ENCODE measurements around the gene PET100. TPM values are rescaled to one million over a fixed set of nuclear protein-coding genes. Genes with fewer than 3 reads are reported as not detected.

Gene PET100
- total and polyA plus RNA-seq, 10 of the 15 experiments (the other 5 are each of a cell fraction or from before 2014, with no cell fraction given) = 47.0 to 462 (median 126) TPM

- TF ChIP-seq ESRRA (IDR thresholded peaks at IDR 0.05; ENCODE audit: low read length) = no peak
- TF ChIP-seq ETV6 (conservative IDR thresholded peaks at IDR 0.05 in 1 of 2, IDR thresholded peaks at IDR 0.05 in 1 of 2; ENCODE audit: borderline replicate concordance in 1 of 2, low read depth in 1 of 2) = no peak
- no peak for TF ChIP-seq TBL1XR1 (IDR thresholded peaks at IDR 0.05; ENCODE audit: low read depth, low read length)
- no peak for TF ChIP-seq ZNF384 (IDR thresholded peaks at IDR 0.05; ENCODE audit: borderline replicate concordance, low read depth, low read length)
- TF ChIP-seq NR2C1 (IDR thresholded peaks at IDR 0.05) = peak; percentile 23; the same call in 1 of the 2 replicates
- no peak for TF ChIP-seq USF2 (IDR thresholded peaks at IDR 0.05; ENCODE audit: borderline replicate concordance, low read depth, low read length)
- TF ChIP-seq TARDBP (IDR thresholded peaks at IDR 0.05; ENCODE audit: borderline replicate concordance) = no peak
- no peak for TF ChIP-seq SMAD5 (IDR thresholded peaks at IDR 0.05; ENCODE audit: low read depth)
- no peak for TF ChIP-seq CHD4 (IDR thresholded peaks at IDR 0.05)
- TF ChIP-seq MXI1 (IDR thresholded peaks at IDR 0.05; ENCODE audit: low read depth, low read length) = peak; percentile 18; the same call in 1 of the 2 replicates
- no peak for TF ChIP-seq CUX1 (IDR thresholded peaks at IDR 0.05; ENCODE audit: insufficient replicate concordance, low read depth, low read length)
- no peak for TF ChIP-seq CEBPB (IDR thresholded peaks at IDR 0.05; ENCODE audit: borderline replicate concordance in 1 of 2, low read depth in 2 of 2, low read length in 2 of 2)
- no peak for TF ChIP-seq CHD1 (IDR thresholded peaks at IDR 0.05; ENCODE audit: low read depth, low read length)
- TF ChIP-seq SIN3A (IDR thresholded peaks at IDR 0.05; ENCODE audit: low read depth, low read length) = 0 out of 2 replicates have a peak, but pooled peaks have one; percentile 32
- no peak for TF ChIP-seq PAX8 (IDR thresholded peaks at IDR 0.05)
- TF ChIP-seq SMC3 (IDR thresholded peaks at IDR 0.05; ENCODE audit: borderline replicate concordance, low read length) = peak; percentile 56
- no peak for TF ChIP-seq RCOR1 (conservative IDR thresholded peaks at IDR 0.05; ENCODE audit: low read depth, low read length)
- TF ChIP-seq ZNF207 (IDR thresholded peaks at IDR 0.05; ENCODE audit: borderline replicate concordance) = peak; percentile 97
- TF ChIP-seq SP1 (IDR thresholded peaks at IDR 0.05; ENCODE audit: low read depth, low read length) = peak; percentile 41
- TF ChIP-seq, protein P1, sequence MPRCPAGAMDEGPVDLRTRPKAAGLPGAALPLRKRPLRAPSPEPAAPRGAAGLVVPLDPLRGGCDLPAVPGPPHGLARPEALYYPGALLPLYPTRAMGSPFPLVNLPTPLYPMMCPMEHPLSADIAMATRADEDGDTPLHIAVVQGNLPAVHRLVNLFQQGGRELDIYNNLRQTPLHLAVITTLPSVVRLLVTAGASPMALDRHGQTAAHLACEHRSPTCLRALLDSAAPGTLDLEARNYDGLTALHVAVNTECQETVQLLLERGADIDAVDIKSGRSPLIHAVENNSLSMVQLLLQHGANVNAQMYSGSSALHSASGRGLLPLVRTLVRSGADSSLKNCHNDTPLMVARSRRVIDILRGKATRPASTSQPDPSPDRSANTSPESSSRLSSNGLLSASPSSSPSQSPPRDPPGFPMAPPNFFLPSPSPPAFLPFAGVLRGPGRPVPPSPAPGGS (IDR thresholded peaks at IDR 0.05; ENCODE audit: borderline replicate concordance, insufficient read depth, low read depth, low read length, poor library complexity, severe bottlenecking) = peak; percentile 36
Observed at GRCh38 chr19:7680606-7681339, 51.2 kb downstream of the PET100 start, which contains the start of gene TRAPPC5 (continued).

Data from GM12878 (cell line).